ENCODE measurements around the gene MYCN. TPM values are rescaled to one million over a fixed set of nuclear protein-coding genes. Genes with fewer than 3 reads are reported as not detected.

MYCN gene
- polyA plus RNA-seq, 1 donor (not counting 4 experiments of a cell fraction or from before 2014, with no cell fraction given) = not detected

DNA sequence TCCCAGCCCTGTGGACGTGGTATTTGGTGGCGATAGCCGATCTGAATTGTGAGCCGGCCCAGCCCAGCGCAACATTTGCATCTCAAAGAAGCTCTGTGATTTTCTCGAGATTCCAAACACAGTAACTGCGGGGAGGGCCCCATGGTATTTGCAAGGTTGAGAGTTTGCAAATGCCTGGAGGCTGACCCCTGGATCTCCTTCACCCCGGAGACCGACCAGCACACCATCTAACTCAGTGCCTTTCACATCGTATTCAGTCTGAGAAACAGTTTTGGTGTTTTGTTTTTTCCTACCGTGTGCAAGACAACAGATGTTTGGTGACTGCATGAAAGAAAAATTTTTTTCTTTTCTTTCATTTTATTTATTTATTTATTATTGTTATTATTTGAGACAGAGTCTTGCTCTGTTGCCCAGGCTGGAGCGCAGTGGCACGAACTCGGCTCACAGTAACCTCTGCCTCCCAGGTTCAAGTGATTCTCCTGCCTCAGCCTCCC is 40.3 kb downstream of the MYCN start:
- DNase-seq (ENCODE audit: low read depth, low spot score) (no peak), FAIRE-seq (no peak)
- TF ChIP-seq, protein P1, sequence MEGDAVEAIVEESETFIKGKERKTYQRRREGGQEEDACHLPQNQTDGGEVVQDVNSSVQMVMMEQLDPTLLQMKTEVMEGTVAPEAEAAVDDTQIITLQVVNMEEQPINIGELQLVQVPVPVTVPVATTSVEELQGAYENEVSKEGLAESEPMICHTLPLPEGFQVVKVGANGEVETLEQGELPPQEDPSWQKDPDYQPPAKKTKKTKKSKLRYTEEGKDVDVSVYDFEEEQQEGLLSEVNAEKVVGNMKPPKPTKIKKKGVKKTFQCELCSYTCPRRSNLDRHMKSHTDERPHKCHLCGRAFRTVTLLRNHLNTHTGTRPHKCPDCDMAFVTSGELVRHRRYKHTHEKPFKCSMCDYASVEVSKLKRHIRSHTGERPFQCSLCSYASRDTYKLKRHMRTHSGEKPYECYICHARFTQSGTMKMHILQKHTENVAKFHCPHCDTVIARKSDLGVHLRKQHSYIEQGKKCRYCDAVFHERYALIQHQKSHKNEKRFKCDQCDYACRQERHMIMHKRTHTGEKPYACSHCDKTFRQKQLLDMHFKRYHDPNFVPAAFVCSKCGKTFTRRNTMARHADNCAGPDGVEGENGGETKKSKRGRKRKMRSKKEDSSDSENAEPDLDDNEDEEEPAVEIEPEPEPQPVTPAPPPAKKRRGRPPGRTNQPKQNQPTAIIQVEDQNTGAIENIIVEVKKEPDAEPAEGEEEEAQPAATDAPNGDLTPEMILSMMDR (optimal IDR thresholded peaks at IDR 0.05 in 1 of 3, IDR thresholded peaks at IDR 0.05 in 1 of 3, conservative IDR thresholded peaks at IDR 0.05 in 1 of 3; ENCODE audit: extremely low read depth in 1 of 3, insufficient read depth in 2 of 3, low read length in 3 of 3) = no peak
- no peak for TF ChIP-seq EZH2 (IDR thresholded peaks at IDR 0.05; ENCODE audit: low read length)
- H3K4me2 ChIP-seq (ENCODE audit: control insufficient read depth, extremely low read depth, insufficient read depth, low read depth, low read length) = no peak overlapping the region
- H3K27me3 ChIP-seq (ENCODE audit: control insufficient read depth, extremely low read depth, insufficient read depth, low read length) = no peaks in the 10 kb centered on the region
- H3K9ac ChIP-seq (ENCODE audit: control insufficient read depth, extremely low read depth, insufficient read depth, low read length) = no peak overlapping the region
- H3K36me3 ChIP-seq (ENCODE audit: control insufficient read depth in 2 of 2, extremely low read depth in 1 of 2, insufficient read depth in 2 of 2, low read length in 2 of 2) = no peaks in the 10 kb centered on the region
- H3K4me3 ChIP-seq (ENCODE audit: control insufficient read depth in 2 of 3, extremely low read depth in 1 of 3, insufficient read depth in 2 of 3, low read depth in 1 of 3, low read length in 3 of 3) = no peak overlapping the region
- H4K20me1 ChIP-seq (ENCODE audit: control insufficient read depth, extremely low read depth, insufficient read depth, low read length) = no peaks in the 10 kb centered on the region
- no peak overlapping the region for H3K27ac ChIP-seq (ENCODE audit: control insufficient read depth, insufficient read depth, low read length)
- no peaks in the 10 kb centered on the region for H3K79me2 ChIP-seq (ENCODE audit: control insufficient read depth, insufficient read depth, low read length)
- dilution Hi-C loops (cut with MboI; ENCODE audit: extremely low pct_ligation_motif_present, low sequenced_read_pairs) = no loop called here
- no peaks in the 10 kb centered on the region for H3K4me1 ChIP-seq (ENCODE audit: control insufficient read depth, extremely low read depth, insufficient read depth, low read length)
- H3K9me1 ChIP-seq (ENCODE audit: control insufficient read depth, extremely low read depth, insufficient read depth, low read length) = no peaks in the 10 kb centered on the region
- H2AFZ ChIP-seq (ENCODE audit: control insufficient read depth, low read length) = no peak overlapping the region
- H3K9me3 ChIP-seq (ENCODE audit: control insufficient read depth, low read depth, low read length) = no peaks in the 10 kb centered on the region

DNA sequence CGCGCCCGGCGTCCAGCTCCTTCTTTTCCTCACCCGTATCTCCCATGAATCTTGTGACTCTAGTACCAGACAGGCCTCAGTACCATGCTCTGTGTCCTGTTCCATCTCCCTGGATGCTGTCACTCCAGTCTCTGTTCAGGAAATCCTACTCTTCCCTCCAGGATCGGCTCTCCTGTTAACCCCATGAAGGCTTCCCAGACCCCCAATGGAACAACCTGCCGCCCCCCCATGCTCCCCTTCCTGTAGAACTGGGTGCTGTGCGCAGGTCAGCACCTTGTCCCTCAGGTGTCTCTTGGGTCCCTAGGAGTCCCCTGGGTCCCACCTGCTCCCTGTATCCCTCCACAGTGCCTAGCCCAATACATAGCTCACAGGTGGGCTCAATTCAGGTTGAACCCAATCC is 41.3 kb downstream of the MYCN start:
- no peak overlapping the region for H2AFZ ChIP-seq (ENCODE audit: control insufficient read depth, low read length)
- H3K79me2 ChIP-seq (ENCODE audit: control insufficient read depth, insufficient read depth, low read length) = no peaks in the 10 kb centered on the region
- no peak overlapping the region for H3K4me2 ChIP-seq (ENCODE audit: control insufficient read depth, extremely low read depth, insufficient read depth, low read depth, low read length)
- no peaks in the 10 kb centered on the region for H3K4me1 ChIP-seq (ENCODE audit: control insufficient read depth, extremely low read depth, insufficient read depth, low read length)
- H3K36me3 ChIP-seq (ENCODE audit: control insufficient read depth in 2 of 2, extremely low read depth in 1 of 2, insufficient read depth in 2 of 2, low read length in 2 of 2) = no peaks in the 10 kb centered on the region
- FAIRE-seq (no peak), DNase-seq (ENCODE audit: low read depth, low spot score) (no peak)
- no peaks in the 10 kb centered on the region for H4K20me1 ChIP-seq (ENCODE audit: control insufficient read depth, extremely low read depth, insufficient read depth, low read length)
- dilution Hi-C loops (cut with MboI; ENCODE audit: extremely low pct_ligation_motif_present, low sequenced_read_pairs) = no loop called here
- H3K4me3 ChIP-seq (ENCODE audit: control insufficient read depth in 2 of 3, extremely low read depth in 1 of 3, insufficient read depth in 2 of 3, low read depth in 1 of 3, low read length in 3 of 3) = no peak overlapping the region
- H3K9me3 ChIP-seq (ENCODE audit: control insufficient read depth, low read depth, low read length) = no peaks in the 10 kb centered on the region
- no peak overlapping the region for H3K9ac ChIP-seq (ENCODE audit: control insufficient read depth, extremely low read depth, insufficient read depth, low read length)
- H3K27me3 ChIP-seq (ENCODE audit: control insufficient read depth, extremely low read depth, insufficient read depth, low read length) = no peaks in the 10 kb centered on the region
- no peak overlapping the region for H3K27ac ChIP-seq (ENCODE audit: control insufficient read depth, insufficient read depth, low read length)
- no peak for TF ChIP-seq EZH2 (IDR thresholded peaks at IDR 0.05; ENCODE audit: low read length)
- TF ChIP-seq, protein P1 (optimal IDR thresholded peaks at IDR 0.05 in 1 of 3, IDR thresholded peaks at IDR 0.05 in 1 of 3, conservative IDR thresholded peaks at IDR 0.05 in 1 of 3; ENCODE audit: extremely low read depth in 1 of 3, insufficient read depth in 2 of 3, low read length in 3 of 3) = no peak
- no peaks in the 10 kb centered on the region for H3K9me1 ChIP-seq (ENCODE audit: control insufficient read depth, extremely low read depth, insufficient read depth, low read length)

Data from keratinocyte (primary cell).